ENCODE measurements around the gene GPR162.

DNA sequence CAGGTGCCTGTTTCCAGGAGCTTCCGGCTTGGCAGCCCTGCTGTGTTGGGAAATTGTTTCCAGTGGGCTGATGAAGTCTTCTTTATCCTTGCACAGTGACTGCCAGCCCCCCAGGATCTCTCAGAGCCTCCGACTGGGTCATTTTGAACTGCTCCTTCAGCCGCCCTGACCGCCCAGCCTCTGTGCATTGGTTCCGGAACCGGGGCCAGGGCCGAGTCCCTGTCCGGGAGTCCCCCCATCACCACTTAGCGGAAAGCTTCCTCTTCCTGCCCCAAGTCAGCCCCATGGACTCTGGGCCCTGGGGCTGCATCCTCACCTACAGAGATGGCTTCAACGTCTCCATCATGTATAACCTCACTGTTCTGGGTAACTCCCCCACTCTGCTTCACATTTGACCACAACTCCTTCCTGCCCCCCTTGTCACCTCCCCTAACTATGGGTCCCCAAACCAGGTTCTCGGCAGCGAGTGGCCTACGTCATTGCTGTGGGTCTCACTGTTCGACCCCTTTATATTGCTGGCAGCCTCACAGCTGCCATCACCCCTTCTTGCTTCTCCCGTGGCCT is 47.0 kb upstream of the GPR162 start:
- TF ChIP-seq, protein P1, sequence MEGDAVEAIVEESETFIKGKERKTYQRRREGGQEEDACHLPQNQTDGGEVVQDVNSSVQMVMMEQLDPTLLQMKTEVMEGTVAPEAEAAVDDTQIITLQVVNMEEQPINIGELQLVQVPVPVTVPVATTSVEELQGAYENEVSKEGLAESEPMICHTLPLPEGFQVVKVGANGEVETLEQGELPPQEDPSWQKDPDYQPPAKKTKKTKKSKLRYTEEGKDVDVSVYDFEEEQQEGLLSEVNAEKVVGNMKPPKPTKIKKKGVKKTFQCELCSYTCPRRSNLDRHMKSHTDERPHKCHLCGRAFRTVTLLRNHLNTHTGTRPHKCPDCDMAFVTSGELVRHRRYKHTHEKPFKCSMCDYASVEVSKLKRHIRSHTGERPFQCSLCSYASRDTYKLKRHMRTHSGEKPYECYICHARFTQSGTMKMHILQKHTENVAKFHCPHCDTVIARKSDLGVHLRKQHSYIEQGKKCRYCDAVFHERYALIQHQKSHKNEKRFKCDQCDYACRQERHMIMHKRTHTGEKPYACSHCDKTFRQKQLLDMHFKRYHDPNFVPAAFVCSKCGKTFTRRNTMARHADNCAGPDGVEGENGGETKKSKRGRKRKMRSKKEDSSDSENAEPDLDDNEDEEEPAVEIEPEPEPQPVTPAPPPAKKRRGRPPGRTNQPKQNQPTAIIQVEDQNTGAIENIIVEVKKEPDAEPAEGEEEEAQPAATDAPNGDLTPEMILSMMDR (IDR thresholded peaks at IDR 0.05 in 2 of 3, conservative IDR thresholded peaks at IDR 0.05 in 1 of 3; ENCODE audit: control insufficient read depth in 2 of 3, extremely low read depth in 1 of 3, insufficient read depth in 1 of 3, low read depth in 3 of 3, low read length in 3 of 3), result no peak
- TF ChIP-seq, protein P2, sequence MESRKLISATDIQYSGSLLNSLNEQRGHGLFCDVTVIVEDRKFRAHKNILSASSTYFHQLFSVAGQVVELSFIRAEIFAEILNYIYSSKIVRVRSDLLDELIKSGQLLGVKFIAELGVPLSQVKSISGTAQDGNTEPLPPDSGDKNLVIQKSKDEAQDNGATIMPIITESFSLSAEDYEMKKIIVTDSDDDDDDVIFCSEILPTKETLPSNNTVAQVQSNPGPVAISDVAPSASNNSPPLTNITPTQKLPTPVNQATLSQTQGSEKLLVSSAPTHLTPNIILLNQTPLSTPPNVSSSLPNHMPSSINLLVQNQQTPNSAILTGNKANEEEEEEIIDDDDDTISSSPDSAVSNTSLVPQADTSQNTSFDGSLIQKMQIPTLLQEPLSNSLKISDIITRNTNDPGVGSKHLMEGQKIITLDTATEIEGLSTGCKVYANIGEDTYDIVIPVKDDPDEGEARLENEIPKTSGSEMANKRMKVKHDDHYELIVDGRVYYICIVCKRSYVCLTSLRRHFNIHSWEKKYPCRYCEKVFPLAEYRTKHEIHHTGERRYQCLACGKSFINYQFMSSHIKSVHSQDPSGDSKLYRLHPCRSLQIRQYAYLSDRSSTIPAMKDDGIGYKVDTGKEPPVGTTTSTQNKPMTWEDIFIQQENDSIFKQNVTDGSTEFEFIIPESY (IDR thresholded peaks at IDR 0.05), result no peak
- TF ChIP-seq ATF3 (IDR thresholded peaks at IDR 0.05; ENCODE audit: borderline replicate concordance, extremely low read depth, low read depth, low read length) (no peak), POLR2A (IDR thresholded peaks at IDR 0.05; ENCODE audit: low read depth, low read length) (no peak), ZBTB40 (IDR thresholded peaks at IDR 0.05; ENCODE audit: borderline replicate concordance) (no peak), MEF2B (IDR thresholded peaks at IDR 0.05; ENCODE audit: partially characterized antibody, poor library complexity, severe bottlenecking) (no peak), EZH2 (IDR thresholded peaks at IDR 0.05; ENCODE audit: borderline replicate concordance, control insufficient read depth, low read depth, low read length) (no peak), KDM1A (IDR thresholded peaks at IDR 0.05; ENCODE audit: borderline replicate concordance) (no peak), PKNOX1 (IDR thresholded peaks at IDR 0.05) (no peak)
- TF ChIP-seq, protein P3, sequence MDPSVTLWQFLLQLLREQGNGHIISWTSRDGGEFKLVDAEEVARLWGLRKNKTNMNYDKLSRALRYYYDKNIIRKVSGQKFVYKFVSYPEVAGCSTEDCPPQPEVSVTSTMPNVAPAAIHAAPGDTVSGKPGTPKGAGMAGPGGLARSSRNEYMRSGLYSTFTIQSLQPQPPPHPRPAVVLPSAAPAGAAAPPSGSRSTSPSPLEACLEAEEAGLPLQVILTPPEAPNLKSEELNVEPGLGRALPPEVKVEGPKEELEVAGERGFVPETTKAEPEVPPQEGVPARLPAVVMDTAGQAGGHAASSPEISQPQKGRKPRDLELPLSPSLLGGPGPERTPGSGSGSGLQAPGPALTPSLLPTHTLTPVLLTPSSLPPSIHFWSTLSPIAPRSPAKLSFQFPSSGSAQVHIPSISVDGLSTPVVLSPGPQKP (IDR thresholded peaks at IDR 0.05; ENCODE audit: low read depth, low read length), result no peak
- TF ChIP-seq, protein P4, sequence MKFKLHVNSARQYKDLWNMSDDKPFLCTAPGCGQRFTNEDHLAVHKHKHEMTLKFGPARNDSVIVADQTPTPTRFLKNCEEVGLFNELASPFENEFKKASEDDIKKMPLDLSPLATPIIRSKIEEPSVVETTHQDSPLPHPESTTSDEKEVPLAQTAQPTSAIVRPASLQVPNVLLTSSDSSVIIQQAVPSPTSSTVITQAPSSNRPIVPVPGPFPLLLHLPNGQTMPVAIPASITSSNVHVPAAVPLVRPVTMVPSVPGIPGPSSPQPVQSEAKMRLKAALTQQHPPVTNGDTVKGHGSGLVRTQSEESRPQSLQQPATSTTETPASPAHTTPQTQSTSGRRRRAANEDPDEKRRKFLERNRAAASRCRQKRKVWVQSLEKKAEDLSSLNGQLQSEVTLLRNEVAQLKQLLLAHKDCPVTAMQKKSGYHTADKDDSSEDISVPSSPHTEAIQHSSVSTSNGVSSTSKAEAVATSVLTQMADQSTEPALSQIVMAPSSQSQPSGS (IDR thresholded peaks at IDR 0.05; ENCODE audit: low read length), result no peak

Measured in GM12878 (cell line).